Hypothalamus (tissue), 51 donors: ENCODE data around the gene TEDC2.

ENCODE experiments used
- DNase-seq, 51 donors: peaks; one replicate each; lab custom pipeline; 2025; lab: John Stamatoyannopoulos, UW

TEDC2 gene

DNA sequence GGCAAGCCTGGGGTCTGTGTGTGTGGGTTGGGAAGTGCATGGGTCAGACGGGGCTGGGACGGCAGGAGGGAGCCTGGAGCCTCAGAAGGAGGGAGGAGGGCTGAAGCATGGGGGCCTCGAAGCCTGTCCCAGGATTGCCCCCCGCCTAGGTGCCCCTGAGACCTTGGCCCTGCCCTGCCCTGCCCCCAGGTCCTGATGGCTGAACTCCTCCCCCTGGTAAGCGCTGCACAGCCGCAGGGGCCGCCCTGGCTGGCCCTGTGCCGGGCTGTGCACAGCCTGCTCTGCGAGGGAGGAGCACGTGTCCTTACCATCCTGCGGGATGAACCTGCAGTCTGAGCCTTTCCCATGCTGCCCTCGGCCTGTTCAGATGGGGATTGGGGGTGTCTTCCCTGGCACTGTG lies 4.4 kb downstream of the TEDC2 start:
- DNase-seq = no peak

DNA sequence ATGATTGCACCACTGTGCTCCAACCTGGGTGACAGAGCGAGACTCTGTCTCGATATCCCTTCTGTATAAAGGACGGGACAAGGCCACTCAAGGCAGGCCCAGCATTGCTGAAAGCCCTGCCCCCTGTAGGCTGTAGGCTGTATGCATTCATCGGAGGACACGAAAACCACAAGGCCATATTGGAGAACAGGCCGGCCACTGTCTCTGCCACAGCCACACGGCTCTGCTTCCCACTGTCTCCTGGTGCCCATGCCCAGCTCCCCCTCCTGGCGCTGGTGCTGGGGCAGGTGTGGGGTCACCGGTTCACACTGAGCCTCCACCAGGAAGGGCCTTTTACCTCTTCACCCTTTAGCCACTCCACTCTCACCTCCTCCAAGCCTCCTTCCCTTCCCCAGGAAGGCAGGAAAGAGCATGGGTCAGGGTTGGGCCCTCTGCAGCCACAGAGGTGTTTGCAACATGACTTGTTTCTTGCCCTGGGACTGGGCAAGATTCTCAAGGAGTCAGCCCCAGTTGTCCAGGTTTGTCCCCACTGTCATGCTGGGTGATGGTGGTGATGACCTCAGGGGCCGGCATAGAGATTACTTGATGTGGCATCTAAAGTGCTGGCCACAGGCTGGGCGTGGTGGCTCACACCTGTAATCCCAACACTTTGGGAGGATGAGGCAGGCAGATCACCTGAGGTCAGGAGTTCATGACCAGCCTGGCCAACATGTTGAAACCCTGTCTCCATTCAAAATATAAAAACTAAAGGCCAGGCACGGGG lies 5.9 kb downstream of the TEDC2 start:
- DNase-seq = no peak

DNA sequence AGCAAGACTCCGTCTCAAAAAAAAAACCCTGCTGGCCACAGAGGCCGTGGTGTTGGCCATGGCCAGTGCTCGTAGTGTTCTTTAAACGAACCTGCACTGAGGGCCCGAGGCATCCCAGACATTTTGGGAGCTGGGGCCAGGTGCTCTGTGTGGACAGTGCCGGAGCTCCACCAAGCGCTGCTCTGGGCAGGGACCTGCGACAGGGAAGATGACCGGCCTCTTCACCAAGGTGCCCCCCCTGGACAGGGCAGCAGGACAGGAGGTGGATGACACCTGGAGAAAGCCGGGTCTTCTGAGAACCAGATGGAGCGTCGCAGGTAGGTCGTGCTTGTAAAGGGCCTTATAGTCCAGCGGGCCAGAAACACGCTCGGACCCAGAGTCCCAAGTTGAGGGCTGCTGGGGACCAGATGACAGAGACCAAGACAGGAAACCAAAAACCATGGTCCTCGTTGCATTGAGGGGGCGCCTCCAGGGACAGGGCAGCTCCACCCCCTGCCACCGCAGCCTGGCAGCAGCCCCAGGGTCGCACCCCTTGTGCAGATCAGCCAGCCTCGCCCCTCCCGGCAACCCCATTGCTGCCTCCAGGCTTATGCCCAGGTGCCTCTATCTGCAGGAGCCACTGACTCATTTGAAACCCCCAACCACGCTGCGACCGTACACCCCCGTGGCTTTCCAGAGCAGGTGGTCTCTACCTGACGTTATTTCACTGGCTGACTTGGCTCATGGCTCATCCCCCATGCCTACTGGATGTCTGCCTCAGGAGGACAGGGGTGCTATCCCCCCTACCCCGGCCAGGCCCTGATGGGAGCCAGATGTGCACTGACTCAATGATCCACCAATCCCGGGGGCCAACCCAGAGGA lies 7.0 kb downstream of the TEDC2 start:
- no peak for DNase-seq

DNA sequence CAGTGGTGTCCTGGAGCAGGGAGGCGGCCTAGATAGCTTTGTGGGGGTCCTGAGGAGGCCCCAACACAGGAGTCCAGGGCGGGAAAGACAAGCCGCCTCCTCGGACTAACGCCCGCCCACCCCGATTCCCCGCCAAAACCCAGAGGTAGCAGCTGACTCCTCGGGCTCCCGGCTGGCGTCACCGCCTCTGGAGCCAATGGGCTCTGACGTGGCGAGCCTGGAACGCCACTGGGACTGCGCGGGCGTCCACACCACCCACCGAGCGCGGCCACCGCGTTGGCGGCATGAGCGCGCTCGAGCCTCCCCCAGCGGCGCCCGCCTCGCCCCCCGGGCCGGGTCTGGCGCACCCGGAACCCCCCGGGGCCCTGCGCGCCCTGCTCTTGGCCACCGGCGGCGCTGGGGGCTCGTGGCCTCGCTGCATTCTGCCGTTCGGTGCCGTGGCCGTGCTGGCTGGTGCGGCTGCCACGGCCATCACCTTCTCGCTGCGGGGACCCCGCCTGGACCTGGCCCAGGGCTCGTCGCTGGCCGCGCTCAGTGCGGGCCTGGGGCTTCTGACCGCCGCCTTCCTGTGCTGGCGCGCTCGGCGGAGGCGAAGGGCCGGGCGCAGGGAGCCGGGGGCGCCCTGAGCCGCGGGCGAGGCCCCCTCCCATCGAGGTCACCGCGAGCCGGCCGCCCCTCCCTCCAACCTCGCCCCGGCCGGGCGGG lies 7.8 kb downstream of the TEDC2 start:
- peak in 43 of 51 donors; percentile 19 to 87 (median 62) for DNase-seq

DNA sequence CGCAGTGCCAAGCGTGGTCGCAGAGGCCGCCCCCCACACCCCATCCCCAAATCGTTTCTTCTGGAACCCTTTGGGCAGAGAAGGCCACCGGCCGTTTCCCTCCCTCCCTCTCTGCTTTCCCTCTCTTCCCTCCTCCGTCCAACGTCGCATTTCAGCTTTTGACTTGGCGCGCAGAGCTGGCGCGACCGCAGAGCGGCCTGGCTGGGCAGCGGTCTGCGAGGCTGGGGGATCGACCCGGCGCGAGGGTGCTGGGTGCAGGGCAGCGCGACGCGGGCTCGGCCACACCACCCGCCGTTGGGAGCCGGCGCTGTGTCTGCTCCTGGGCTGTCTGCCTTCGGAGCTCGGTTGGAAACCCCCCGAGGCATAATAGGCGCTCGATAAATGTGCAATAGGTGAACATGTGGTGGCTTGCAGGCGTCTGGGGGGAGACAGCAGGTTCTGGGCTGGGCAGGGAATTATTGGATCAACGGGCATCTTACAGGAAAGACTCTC lies 8.4 kb downstream of the TEDC2 start:
- peak in 11 of 51 donors; percentile 7 to 51 (median 25) for DNase-seq

DNA sequence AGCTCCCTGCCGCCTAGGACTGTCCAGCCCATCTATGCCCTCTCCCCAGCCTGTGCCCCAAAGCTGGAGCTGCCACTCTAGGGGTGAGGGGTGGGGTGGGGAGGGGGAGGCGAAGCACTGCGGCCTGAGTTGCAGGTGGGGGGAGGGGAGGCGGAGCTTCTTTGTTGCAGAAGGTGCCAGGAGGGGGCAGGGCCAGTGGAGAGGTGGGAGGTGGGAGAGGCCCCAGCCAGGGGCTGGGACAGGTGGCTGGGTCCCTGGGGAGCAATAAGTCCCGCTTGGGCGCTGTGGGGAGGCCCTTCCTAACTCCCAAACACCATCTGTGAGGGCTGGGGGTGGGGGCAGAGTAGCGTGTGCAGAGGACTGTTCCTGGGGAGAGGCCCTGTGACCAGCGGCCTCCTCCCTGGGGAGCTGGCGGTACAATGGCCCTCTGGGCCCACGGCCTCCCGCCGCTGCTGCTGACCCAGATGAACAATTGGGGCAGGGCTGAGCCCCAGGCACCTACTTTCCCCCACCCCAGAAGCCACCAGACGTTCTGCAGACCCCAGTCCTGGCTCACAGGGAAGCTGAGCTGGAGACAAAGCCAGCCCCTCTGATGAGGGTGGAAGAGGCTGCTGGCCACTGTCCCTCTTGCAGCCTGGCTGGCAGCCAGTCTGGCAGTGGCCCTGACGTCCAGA lies 9.0 kb downstream of the TEDC2 start:
- peak in 31 of 51 donors; percentile 23 to 85 (median 50) for DNase-seq

DNA sequence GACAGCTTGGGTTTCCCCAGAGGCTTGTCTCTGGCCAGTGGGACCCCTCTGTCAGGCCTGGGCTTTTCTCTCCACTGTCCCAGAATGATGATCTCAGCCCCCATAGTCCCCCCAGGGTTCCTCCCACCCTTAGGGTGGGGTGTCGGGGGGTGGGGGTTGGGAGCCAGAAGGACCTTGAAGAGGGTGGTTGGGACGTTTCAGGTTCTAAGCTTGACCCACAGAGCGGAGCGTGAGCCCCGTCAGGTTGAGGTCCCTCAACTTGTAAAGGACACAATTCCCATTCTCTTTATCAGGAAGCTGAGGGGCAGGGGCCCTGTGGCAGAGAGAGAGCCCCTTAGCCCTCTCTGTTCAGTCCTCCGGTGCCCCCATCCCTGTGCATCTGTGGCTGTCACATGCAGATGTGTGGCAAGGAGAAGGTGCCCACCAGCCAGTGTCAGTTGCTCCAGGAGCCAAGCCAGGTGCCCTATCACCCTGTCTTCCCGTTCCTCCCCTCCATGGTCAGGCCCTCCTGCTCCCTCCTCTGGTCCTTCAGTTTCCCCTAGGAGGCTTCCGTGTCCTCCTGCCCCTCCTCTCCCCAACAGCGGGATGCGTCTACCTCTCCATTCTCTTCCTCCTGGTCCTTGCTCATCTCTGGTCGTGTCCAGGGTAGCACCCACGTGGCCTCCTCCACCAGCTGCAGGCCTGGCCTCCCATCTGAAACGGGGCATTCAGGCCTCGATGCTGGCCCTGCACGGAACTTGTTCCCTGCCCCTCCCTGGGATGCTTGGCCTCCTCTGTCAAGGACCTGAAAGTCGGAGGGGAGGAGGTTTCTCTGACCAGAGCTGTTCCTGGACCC lies 9.7 kb downstream of the TEDC2 start:
- peak in 3 of 51 donors; percentile 10 to 22 (median 17) for DNase-seq

DNA sequence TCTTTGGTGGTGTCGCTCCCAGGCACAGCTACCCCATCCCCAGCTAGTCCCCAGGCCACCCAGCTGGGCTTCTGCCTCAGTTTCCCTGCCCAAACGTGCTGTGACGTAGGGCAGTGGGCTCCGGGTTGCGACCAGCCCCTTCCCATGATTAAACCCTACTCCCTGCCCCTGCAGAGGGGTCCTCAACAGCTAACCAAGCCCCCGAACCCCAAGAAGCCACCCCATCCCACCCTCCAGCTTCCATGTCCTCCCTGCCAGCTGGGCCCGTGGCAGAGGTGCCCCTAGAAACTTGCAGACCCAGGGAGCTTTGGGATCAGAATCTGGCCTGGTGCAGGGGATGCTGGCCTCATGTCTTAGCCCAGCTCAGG lies 10.3 kb downstream of the TEDC2 start:
- DNase-seq = no peak

DNA sequence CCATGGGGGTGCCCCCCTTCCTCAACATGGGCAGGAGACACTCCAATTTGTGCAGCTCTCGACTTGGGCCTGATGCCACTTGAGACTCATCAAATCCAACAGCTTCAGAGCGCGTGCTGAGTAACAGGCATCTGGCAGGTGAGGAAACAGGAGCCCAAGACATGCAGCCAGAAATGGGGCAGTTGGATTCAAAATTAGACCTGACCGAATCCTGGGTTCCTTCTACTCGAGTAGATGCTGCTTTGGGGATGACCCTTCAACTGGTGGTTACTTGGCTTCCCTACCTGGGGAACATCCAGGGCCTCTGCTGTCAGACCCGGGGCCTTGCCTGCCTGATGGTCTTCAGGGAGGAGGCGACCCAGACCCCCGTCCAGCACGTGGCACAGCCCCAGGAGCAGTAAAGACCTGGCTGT lies 10.7 kb downstream of the TEDC2 start:
- peak in 2 of 51 donors; percentile 23 to 27 for DNase-seq

DNA sequence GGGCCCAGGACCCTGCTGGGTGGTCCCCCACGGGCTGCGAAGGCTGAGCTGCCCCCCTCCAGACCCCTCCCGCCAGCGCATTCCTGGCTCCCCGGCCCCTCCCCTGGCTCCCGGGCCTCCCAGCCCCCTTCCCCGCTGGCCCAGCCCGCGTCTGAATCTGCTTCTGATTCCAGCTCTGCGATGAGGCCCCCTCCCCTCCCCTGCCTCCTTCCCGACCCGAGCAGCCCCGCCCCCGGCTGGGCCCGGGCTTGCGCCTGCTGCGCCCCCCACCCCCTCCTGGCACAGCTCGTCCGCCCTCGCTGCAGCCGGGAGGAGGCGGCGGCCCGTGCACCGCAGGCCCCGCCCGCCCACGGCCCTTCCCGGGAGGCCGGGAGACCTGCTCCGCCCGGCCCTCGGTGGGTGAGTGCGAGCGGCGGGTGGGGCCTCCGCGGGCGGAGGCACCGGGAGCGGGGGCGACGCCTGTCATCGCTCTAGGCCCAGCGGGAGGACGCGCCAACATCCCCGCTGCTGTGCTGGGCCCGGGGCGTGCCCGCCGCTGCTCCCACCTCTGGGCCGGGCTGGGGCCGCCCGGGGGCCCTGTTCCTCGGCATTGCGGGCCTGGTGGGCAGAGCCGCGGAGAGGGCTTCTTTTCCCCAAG lies 11.2 kb downstream of the TEDC2 start, which contains the start of gene NTN3:
Gene NTN3 (plus strand): TSS at position 282 of the 637 bp plus-strand sequence. CDS start 405 bp downstream, outside the sequence.
- peak in 13 of 51 donors; percentile 6 to 57 (median 34) for DNase-seq

DNA sequence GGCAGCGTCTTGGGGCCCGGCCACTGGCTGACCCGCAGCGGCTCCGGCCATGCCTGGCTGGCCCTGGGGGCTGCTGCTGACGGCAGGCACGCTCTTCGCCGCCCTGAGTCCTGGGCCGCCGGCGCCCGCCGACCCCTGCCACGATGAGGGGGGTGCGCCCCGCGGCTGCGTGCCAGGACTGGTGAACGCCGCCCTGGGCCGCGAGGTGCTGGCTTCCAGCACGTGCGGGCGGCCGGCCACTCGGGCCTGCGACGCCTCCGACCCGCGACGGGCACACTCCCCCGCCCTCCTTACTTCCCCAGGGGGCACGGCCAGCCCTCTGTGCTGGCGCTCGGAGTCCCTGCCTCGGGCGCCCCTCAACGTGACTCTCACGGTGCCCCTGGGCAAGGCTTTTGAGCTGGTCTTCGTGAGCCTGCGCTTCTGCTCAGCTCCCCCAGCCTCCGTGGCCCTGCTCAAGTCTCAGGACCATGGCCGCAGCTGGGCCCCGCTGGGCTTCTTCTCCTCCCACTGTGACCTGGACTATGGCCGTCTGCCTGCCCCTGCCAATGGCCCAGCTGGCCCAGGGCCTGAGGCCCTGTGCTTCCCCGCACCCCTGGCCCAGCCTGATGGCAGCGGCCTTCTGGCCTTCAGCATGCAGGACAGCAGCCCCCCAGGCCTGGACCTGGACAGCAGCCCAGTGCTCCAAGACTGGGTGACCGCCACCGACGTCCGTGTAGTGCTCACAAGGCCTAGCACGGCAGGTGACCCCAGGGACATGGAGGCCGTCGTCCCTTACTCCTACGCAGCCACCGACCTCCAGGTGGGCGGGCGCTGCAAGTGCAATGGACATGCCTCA lies 12.0 kb downstream of the TEDC2 start:
- peak in 9 of 51 donors; percentile 1 to 35 (median 21) for DNase-seq

DNA sequence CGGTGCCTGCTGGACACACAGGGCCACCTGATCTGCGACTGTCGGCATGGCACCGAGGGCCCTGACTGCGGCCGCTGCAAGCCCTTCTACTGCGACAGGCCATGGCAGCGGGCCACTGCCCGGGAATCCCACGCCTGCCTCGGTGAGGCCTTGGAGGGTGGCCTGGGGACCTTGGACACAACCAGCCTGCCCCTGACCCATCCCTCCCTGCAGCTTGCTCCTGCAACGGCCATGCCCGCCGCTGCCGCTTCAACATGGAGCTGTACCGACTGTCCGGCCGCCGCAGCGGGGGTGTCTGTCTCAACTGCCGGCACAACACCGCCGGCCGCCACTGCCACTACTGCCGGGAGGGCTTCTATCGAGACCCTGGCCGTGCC lies 12.6 kb downstream of the TEDC2 start:
- DNase-seq = no peak

DNA sequence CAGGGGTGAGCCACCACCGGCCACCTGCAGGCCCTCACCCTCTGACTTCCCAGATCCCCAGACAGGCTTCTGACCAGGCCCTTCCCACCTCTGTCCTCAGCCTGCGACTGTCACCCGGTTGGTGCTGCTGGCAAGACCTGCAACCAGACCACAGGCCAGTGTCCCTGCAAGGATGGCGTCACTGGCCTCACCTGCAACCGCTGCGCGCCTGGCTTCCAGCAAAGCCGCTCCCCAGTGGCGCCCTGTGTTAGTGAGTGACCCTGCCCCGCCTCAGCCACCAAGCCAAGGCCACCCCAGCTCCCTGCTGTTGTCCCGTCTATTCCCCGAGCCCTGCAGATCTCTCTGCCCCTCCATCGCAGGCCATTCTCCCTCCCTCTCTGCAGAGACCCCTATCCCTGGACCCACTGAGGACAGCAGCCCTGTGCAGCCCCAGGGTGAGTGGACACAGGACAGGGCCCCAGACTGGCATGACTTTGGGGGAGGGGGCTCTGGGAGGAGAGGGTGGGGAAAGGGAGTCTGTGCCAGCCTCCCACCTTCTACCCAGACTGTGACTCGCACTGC lies 13.1 kb downstream of the TEDC2 start:
- DNase-seq = no peak

DNA sequence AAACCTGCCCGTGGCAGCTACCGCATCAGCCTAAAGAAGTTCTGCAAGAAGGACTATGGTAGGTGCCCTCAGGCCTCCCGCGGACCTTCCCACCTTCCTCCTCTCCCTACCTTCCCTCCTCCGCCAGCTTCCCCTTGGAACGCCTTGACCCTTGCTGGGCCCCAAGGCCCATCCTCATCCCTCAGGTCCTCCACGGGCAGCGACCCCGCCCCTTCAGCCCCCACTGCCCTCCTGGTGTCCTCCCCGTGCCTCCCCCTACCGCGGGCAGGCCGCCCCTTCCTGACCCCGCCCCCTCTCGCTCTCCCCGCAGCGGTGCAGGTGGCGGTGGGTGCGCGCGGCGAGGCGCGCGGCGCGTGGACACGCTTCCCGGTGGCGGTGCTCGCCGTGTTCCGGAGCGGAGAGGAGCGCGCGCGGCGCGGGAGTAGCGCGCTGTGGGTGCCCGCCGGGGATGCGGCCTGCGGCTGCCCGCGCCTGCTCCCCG lies 13.6 kb downstream of the TEDC2 start:
- DNase-seq = peak in 2 of 51 donors; percentile 42 to 44

DNA sequence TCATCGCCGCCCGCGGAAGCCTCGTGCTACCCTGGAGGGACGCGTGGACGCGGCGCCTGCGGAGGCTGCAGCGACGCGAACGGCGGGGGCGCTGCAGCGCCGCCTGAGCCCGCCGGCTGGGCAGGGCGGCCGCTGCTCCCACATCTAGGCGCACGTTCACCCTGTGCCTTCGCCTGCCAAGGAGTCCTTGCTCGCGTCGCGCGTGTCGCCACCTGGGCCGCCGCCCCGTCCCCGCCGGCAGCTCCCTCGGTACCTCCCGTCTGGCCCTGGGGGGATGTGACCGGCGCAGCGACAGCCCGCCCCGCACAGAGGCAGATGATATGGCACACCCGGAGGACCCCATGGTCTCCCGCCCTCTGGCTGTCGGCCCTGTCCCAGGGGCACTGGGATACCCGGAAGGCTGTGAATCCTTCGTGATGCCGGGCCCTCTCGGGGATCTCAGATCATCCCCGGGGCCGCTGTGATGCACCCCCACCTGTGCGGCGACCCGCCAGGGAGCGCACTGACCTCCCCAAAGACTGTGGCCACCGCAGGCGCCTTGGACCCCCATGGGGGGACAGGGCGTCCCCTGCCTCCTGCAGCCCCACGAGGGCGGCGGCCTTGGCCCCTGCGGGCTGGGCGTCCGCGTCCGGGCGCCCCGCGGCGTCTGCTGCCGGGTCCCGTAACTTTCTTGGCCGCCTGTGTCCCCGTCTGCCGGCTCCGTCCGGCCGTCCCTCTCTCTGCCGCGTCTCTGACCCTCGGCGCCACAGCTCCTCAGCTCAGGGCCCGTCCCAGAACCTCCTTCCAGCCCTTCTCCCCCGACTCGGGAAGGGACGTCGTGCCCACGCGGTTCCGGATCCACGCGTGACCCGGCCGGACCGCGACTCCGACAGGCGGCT lies 14.3 kb downstream of the TEDC2 start:
- DNase-seq = peak in 38 of 51 donors; percentile 10 to 68 (median 36)

DNA sequence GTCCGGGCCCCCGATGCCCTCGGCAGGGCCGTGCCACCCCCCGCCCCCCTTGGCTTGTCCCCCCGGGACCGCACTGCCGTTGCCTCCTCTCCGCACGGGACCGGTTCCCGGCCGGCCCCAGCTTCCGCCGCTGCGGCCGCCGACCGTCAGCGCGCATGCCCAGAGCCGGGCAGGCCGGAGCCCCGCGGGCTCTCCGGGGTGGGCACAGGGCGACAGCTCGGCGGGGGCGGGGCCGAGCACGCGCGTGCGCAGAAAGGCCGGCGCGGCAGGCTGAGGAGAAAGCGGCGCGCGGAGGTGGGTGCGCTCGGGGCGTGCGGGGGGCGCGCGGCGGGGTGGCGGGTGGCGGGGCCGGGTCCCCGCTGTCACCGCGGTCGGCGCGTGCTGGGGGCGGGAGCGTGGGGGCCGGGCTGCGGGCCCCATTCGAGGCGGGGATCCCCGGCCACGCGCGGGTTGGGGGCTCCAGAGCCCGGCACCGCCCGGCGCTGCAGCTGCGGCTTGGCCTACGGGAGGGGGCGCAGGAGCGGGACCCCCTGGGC lies 15.0 kb downstream of the TEDC2 start, which contains the start of gene TBC1D24:
Gene TBC1D24 (plus strand): TSS at position 251 of the 536 bp plus-strand sequence. CDS start 21,022 bp downstream, outside the sequence.
- DNase-seq = peak in 50 of 51 donors; percentile 33 to 92 (median 76)
